Transverse colon (tissue), 4 donors: ENCODE data around the gene MEF2A. TPM values are rescaled to one million over a fixed set of nuclear protein-coding genes. Genes with fewer than 3 reads are reported as not detected.
A peak's percentile ranks its signal among the peaks of the same experiment; 100 is the strongest.

Experiments used
- DNase-seq: peaks from one replicate; pipeline ENCODE4 v3.0.0-alpha.2; 2019
- H3K27ac ChIP-seq, 4 donors: fragments of 200-600 bp; sonication (generic); 2 replicates each; pipeline ENCODE4 v1.5.1; 2016 to 2018; ENCODE audit warnings: inconsistent platforms in 4 of 4
- H3K27me3 ChIP-seq: fragments of 200-600 bp; sonication (generic); 2 replicates; pipeline ENCODE4 v1.5.1; 2017; ENCODE audit warnings: inconsistent platforms
- H3K36me3 ChIP-seq, 4 donors: fragments of 200-600 bp; sonication (generic); 2 replicates each; pipeline ENCODE4 v1.5.1; 2017 to 2019; ENCODE audit warnings: inconsistent platforms in 4 of 4
- H3K4me1 ChIP-seq, 4 donors: fragments of 200-600 bp; sonication (generic); 2 replicates each; pipeline ENCODE4 v1.5.1; 2017 to 2020; ENCODE audit warnings: inconsistent platforms in 4 of 4
- H3K4me3 ChIP-seq, 4 donors: fragments of 200-600 bp; sonication (generic); 1 replicate in 1 of 4; 2 replicates in 3 of 4; pipeline versions ENCODE4 v1.5.1 to v1.6.1; 2017 to 2019; ENCODE audit warnings: inconsistent platforms in 4 of 4
- H3K9me3 ChIP-seq, 2 donors: fragments of 200-600 bp; sonication (generic); 2 replicates each; pipeline ENCODE4 v1.5.1; 2017 to 2019; ENCODE audit warnings: inconsistent platforms in 2 of 2
- CTCF ChIP-seq, 5 experiments: fragments of 200-600 bp in 3 of 5; fragments of 450-650 bp in 2 of 5; sonication (generic) in 3 of 5; IDR thresholded peaks; 1 replicate in 2 of 5; 2 replicates in 3 of 5; pipeline ENCODE4 v1.5.1; 2016 to 2017; ENCODE audit warnings: antibody characterized with exemption in 5 of 5, inconsistent platforms in 3 of 5, mild to moderate bottlenecking in 2 of 5, moderate library complexity in 1 of 5
- EP300 ChIP-seq: sonication (generic); formaldehyde crosslinking; IDR thresholded peaks from one replicate; pipeline ENCODE4 v1.6.1; 2017; ENCODE audit warnings: antibody characterized with exemption, low read depth
- POLR2A ChIP-seq: fragments of 450-650 bp; IDR thresholded peaks from one replicate; pipeline ENCODE4 v1.6.1; 2016; ENCODE audit warnings: antibody characterized with exemption, mild to moderate bottlenecking, moderate library complexity
- POLR2AphosphoS5 ChIP-seq, 3 donors: sonication (generic); formaldehyde crosslinking; IDR thresholded peaks; one replicate each; pipeline ENCODE4 v1.6.1; 2016; ENCODE audit warnings: antibody characterized with exemption in 3 of 3
- WGBS, 2 donors: methylation state at CpG; one replicate each; pipeline ENCODE4 v1.1.5; 2018; ENCODE audit warnings: low coverage in 1 of 2; 5-methylcytosine and 5-hydroxymethylcytosine counted together
- in situ Hi-C, 4 donors: fragments of 200-750 bp; cut with MboI; loops; one replicate each; pipeline versions ENCODE4 v1.15.0 to v1.15.1; 2017; ENCODE audit warnings: low sequenced_read_pairs in 3 of 4, low pct_ligation_motif_present in 1 of 4, low pct_unique_long_range_greater_than_20kb in 1 of 4
- intact Hi-C: fragments of 100-400 bp; cut with DNase I; formaldehyde crosslinking; loops from one replicate; pipeline ENCODE4 v1.15.1; 2023; ENCODE audit warnings: low total_unique reads
- total RNA-seq, 4 donors: library from RNA; depleted of rRNA; stranded (reverse); fragments of >200 nt; gene quantifications; one replicate each; pipeline ENCODE4 v1.1.0, GENCODE V29; 2016

Gene MEF2A
- total RNA-seq, 4 donors from 2014 or later = 37.4 to 62.5 (median 51.8) TPM

GRCh38 chr15:99613481-99613880 lies 47.7 kb downstream of the MEF2A start:
- no peaks in the 10 kb centered on the region for H3K27me3 ChIP-seq
- no peaks in the 10 kb centered on the region for H3K36me3 ChIP-seq
- peak overlapping the region in 3 of 4 donors; percentile 60 to 76 (median 70) for H3K27ac ChIP-seq
- TF ChIP-seq POLR2A (no peak), EP300 (no peak), POLR2AphosphoS5 (IDR thresholded peaks at IDR 0.05) (no peak), CTCF (IDR thresholded peaks at IDR 0.05) (no peak)
- no peak for DNase-seq
- H3K4me1 ChIP-seq = peaks cover 24 to 47% (median 38%) of the 10 kb centered on the region in 4 donors
- H3K4me3 ChIP-seq = no peak overlapping the region
- intact Hi-C loops (no loop called here), in situ Hi-C loops (no loop called here)
- 89 to 100% methylated on average over 3 of the region's 3 CpGs for WGBS, 2 donors
- no peaks in the 10 kb centered on the region for H3K9me3 ChIP-seq

- peak; percentile 40 for DNase-seq
- in situ Hi-C loops (no loop called here), intact Hi-C loops (no loop called here)
- WGBS, 2 donors = 60 to 63% methylated on average over 3 to 6 of the region's 6 CpGs
- H3K27ac ChIP-seq = peak overlapping the region; percentile 60 to 76 (median 70)
- no peaks in the 10 kb centered on the region for H3K27me3 ChIP-seq
- no peak overlapping the region for H3K4me3 ChIP-seq
- H3K36me3 ChIP-seq = no peaks in the 10 kb centered on the region
- peaks cover 26 to 52% (median 41%) of the 10 kb centered on the region in 4 donors for H3K4me1 ChIP-seq
- TF ChIP-seq POLR2AphosphoS5 (IDR thresholded peaks at IDR 0.05) (peak in 1 of 3 donors; percentile 17), CTCF (IDR thresholded peaks at IDR 0.05) (no peak)
- no peaks in the 10 kb centered on the region for H3K9me3 ChIP-seq
These were observed 48.3 kb downstream of the MEF2A start for GRCh38 chr15:99613887-99614647.

GRCh38 chr15:99614749-99615288 lies 49.0 kb downstream of the MEF2A start:
- peaks cover 26 to 59% (median 48%) of the 10 kb centered on the region in 4 donors for H3K4me1 ChIP-seq
- DNase-seq = no peak
- no peaks in the 10 kb centered on the region for H3K36me3 ChIP-seq
- peak overlapping the region; percentile 60 to 76 (median 70) for H3K27ac ChIP-seq
- H3K27me3 ChIP-seq = no peaks in the 10 kb centered on the region
- 34 to 50% methylated on average over 1 of the region's 1 CpG for WGBS, 2 donors
- TF ChIP-seq CTCF (IDR thresholded peaks at IDR 0.05) (no peak), EP300 (no peak), POLR2AphosphoS5 (IDR thresholded peaks at IDR 0.05) (no peak), POLR2A (no peak)
- in situ Hi-C loops (no loop called here), intact Hi-C loops (no loop called here)
- H3K9me3 ChIP-seq = no peaks in the 10 kb centered on the region
- H3K4me3 ChIP-seq = no peak overlapping the region

- in situ Hi-C loops = no loop called here
- H3K9me3 ChIP-seq = no peaks in the 10 kb centered on the region
- peaks cover 26 to 63% (median 48%) of the 10 kb centered on the region in 4 donors for H3K4me1 ChIP-seq
- intact Hi-C loops = no loop called here
- no peaks in the 10 kb centered on the region for H3K27me3 ChIP-seq
- H3K4me3 ChIP-seq = no peak overlapping the region
- TF ChIP-seq CTCF (IDR thresholded peaks at IDR 0.05) = no peak
- TF ChIP-seq EP300 = no peak
- no peak for TF ChIP-seq POLR2AphosphoS5 (IDR thresholded peaks at IDR 0.05)
- no peak for TF ChIP-seq POLR2A
- peak overlapping the region; percentile 60 to 76 (median 70) for H3K27ac ChIP-seq
- DNase-seq = no peak
- no peaks in the 10 kb centered on the region for H3K36me3 ChIP-seq
- 96% methylated on average over 3 of the region's 3 CpGs for WGBS, 2 donors
These were observed 49.7 kb downstream of the MEF2A start for GRCh38 chr15:99615460-99615859.
